Measurements from ENCODE around the gene TPK1. TPM values are rescaled to one million over a fixed set of nuclear protein-coding genes. Genes with fewer than 3 reads are reported as not detected.

TPK1 gene
- total RNA-seq, 4 donors from 2014 or later: 4.5 to 11.8 (median 8.0) TPM

DNA sequence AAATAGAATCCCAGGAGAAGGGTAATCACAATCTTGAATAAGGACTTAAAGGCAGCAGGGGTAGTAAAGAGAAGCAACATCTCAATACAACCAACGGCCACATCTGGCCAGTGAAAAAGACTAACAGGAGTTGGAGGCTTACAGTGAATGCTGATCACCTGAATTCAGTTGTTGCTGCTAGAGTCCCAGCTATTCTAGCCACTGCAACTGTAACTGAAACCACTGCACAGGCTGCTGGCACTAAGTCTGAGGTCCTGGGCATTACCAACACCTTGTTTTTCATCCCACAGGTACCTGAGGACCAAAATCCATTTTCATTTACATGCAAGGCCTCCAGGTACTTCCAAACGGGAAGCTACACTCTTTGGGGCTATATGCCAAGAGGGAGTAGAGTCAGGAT lies 44.4 kb downstream of the TPK1 start:
- DNase-seq (ENCODE audit: low spot score) (no peak), ATAC-seq (ENCODE audit: low FRiP score) (no peak)
- TF ChIP-seq, protein P1, sequence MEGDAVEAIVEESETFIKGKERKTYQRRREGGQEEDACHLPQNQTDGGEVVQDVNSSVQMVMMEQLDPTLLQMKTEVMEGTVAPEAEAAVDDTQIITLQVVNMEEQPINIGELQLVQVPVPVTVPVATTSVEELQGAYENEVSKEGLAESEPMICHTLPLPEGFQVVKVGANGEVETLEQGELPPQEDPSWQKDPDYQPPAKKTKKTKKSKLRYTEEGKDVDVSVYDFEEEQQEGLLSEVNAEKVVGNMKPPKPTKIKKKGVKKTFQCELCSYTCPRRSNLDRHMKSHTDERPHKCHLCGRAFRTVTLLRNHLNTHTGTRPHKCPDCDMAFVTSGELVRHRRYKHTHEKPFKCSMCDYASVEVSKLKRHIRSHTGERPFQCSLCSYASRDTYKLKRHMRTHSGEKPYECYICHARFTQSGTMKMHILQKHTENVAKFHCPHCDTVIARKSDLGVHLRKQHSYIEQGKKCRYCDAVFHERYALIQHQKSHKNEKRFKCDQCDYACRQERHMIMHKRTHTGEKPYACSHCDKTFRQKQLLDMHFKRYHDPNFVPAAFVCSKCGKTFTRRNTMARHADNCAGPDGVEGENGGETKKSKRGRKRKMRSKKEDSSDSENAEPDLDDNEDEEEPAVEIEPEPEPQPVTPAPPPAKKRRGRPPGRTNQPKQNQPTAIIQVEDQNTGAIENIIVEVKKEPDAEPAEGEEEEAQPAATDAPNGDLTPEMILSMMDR (IDR thresholded peaks at IDR 0.05): no peak

DNA sequence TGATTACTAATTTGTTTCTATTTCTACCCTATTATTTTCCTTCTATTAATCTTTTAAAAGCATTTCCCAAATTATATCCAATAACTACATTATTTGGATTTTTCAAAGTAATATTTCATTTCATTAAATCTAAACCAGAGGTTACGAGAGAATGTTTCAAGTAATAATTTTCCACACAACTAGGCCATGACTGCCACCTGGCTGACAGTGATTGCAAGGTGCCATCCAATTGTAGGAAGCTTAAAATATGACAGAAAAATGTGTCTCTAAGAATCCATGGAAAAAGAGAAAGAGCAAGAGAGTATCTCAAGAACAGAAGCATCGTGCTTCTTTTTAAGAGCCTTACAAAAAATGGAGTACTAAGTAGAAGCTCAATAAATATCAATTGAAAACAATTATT lies 48.7 kb downstream of the TPK1 start:
- no peak for DNase-seq (ENCODE audit: low spot score)
- ATAC-seq (ENCODE audit: low FRiP score): no peak
- TF ChIP-seq, protein P1 (IDR thresholded peaks at IDR 0.05): no peak

- DNase-seq (ENCODE audit: low spot score) (no peak), ATAC-seq (ENCODE audit: low FRiP score) (no peak)
- TF ChIP-seq, protein P1 (IDR thresholded peaks at IDR 0.05): no peak
Observed at GRCh38 chr7:144786522-144786921, 49.3 kb downstream of the TPK1 start.

DNA sequence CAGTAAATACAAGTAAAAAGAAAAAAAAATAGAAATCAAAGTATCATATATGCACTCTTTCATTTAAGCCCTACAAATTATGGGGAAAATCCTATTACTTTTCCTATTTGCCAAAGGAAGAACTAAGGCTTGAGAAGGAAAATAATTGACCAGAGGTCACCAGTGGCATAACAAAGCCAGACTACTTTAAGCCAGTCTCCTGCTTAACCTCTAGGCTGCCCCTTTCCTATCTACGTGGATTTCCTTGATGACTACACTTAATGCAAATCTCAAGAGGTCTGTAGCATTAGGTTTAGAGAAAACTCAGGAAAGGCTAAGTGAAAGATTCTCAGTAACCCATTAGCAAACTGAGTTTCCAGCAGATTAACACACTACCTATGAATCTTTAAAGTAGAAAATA lies 49.8 kb downstream of the TPK1 start:
- no peak for DNase-seq (ENCODE audit: low spot score)
- TF ChIP-seq, protein P1 (IDR thresholded peaks at IDR 0.05): no peak
- ATAC-seq (ENCODE audit: low FRiP score): no peak

- TF ChIP-seq, protein P1 (IDR thresholded peaks at IDR 0.05): no peak
- DNase-seq (ENCODE audit: low spot score) (no peak), ATAC-seq (ENCODE audit: low FRiP score) (no peak)
Observed at GRCh38 chr7:144785521-144785920, 50.3 kb downstream of the TPK1 start.

- TF ChIP-seq, protein P1 (IDR thresholded peaks at IDR 0.05): no peak
- ATAC-seq (ENCODE audit: low FRiP score) (no peak), DNase-seq (ENCODE audit: low spot score) (no peak)
Observed at GRCh38 chr7:144784943-144785342, 50.9 kb downstream of the TPK1 start.

GRCh38 chr7:144784441-144784840 lies 51.4 kb downstream of the TPK1 start:
- DNase-seq (ENCODE audit: low spot score) (no peak), ATAC-seq (ENCODE audit: low FRiP score) (no peak)
- TF ChIP-seq, protein P1 (IDR thresholded peaks at IDR 0.05): no peak

All from omental fat pad (tissue), 4 donors.